Measurements from ENCODE around the gene SYTL2. TPM values are rescaled to one million over a fixed set of nuclear protein-coding genes. Genes with fewer than 3 reads are reported as not detected.
"Not testable (repeated sequence)": the region's sequence is repeated elsewhere in the genome, so short reads cannot be mapped to it uniquely, and the experiment has no call there.

SYTL2 gene
- total RNA-seq, 2 donors from 2014 or later = 28.3 to 55.3 TPM

DNA sequence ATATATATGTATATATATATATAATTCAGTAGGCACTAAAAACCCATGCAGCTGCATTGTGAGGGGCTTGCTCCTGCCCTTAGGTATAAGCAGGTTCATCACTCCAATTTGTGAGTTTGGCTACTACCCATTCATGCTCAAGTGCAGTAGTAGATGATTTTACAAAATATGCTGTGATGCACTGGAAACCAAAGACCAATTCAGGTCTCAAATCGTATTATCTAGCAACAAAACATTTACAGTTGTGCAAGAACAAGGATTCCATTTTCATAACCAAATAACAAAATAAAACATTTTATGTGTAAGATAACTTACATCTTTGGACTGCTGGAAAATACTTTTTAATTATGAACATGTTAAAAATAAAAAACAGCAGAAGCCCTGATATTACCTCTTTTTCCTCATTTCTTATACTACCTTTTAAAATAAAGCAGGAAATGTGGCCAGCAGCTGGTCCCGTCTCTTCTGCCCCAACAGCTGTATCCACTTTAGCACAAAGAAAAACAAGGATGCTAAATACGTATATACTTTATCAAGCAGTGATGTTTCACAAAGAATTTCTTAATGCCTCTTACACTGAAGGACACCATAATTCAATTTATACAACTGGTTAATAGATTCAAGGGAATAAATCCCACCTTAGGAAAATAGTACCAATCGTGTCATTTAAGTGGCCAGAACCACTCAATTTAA, 148.8 kb downstream of the SYTL2 start:
- intact Hi-C loops (cut with DNase I) = no loop called here
- no peak overlapping the region for H3K27ac ChIP-seq
- peaks cover 54% of the 10 kb centered on the region for H3K4me1 ChIP-seq
- H3K4me3 ChIP-seq = peak overlapping the region in 1 of 2 donors; percentile 69
- H3K27me3 ChIP-seq = no peaks in the 10 kb centered on the region
- ATAC-seq = no peak
- no peak for TF ChIP-seq POLR2A (IDR thresholded peaks at IDR 0.05)
- TF ChIP-seq, protein P1, sequence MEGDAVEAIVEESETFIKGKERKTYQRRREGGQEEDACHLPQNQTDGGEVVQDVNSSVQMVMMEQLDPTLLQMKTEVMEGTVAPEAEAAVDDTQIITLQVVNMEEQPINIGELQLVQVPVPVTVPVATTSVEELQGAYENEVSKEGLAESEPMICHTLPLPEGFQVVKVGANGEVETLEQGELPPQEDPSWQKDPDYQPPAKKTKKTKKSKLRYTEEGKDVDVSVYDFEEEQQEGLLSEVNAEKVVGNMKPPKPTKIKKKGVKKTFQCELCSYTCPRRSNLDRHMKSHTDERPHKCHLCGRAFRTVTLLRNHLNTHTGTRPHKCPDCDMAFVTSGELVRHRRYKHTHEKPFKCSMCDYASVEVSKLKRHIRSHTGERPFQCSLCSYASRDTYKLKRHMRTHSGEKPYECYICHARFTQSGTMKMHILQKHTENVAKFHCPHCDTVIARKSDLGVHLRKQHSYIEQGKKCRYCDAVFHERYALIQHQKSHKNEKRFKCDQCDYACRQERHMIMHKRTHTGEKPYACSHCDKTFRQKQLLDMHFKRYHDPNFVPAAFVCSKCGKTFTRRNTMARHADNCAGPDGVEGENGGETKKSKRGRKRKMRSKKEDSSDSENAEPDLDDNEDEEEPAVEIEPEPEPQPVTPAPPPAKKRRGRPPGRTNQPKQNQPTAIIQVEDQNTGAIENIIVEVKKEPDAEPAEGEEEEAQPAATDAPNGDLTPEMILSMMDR (IDR thresholded peaks at IDR 0.05) = no peak
- H3K9me3 ChIP-seq = no peaks in the 10 kb centered on the region
- 2 to 8% methylated on average over 4 of the region's 4 CpGs for WGBS, 2 donors
- H3K36me3 ChIP-seq (replicated peaks in 1 of 2; ENCODE audit: insufficient read depth in 1 of 2, low read depth in 2 of 2) = no peaks in the 10 kb centered on the region
- no peak for DNase-seq

DNA sequence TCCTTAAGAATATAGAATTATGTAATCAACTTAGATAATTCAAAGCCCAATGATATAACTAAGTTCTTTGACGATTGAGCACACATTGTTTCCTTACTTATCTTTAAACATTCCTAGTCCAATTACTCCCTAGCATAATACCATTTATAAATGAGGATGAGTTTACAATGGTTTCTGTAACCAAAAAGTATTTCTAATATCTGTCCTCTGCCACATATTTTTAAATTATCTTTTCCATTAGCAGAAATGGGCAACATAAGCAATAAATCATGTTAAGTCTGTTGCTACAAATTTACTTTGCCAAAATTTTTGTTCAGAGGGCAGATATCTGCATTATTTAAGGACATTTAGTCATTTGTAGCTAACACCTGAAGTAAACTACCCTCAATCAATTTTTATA, 152.8 kb downstream of the SYTL2 start:
- 19 to 29% methylated on average over 1 of the region's 1 CpG for WGBS, 2 donors
- Histone ChIP-seq H3K27me3 (no peaks in the 10 kb centered on the region), H3K4me1 (peaks cover 48% of the 10 kb centered on the region), H3K9me3 (no peaks in the 10 kb centered on the region), H3K36me3 (replicated peaks in 1 of 2; ENCODE audit: insufficient read depth in 1 of 2, low read depth in 2 of 2) (peaks cover 0 to 4% of the 10 kb centered on the region in 2 donors), H3K27ac (no peak overlapping the region), H3K4me3 (no peak overlapping the region)
- DNase-seq (no peak), ATAC-seq (no peak)
- intact Hi-C loops (cut with DNase I) = no loop called here
- TF ChIP-seq, protein P1 (IDR thresholded peaks at IDR 0.05) = no peak
- no peak for TF ChIP-seq POLR2A (IDR thresholded peaks at IDR 0.05)

DNA sequence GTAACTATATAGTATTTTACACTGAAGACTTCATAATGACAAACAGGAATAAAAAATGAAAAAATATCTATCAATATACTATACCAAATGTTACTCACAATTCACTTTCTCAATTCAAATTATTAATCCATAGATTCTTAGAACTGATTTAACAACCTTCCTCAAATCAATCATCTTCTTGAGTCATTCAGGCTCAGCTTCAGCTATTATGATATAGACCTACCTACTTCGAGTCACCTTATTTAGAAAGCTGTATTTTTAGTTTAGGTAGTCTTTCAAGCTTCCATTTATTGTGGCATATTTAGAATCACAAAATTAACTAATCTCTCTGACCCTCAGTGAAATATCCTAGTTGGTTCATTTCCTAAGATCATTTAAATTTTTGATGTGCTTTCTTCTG, 154.2 kb downstream of the SYTL2 start:
- no peak for TF ChIP-seq POLR2A (IDR thresholded peaks at IDR 0.05)
- TF ChIP-seq, protein P1 (IDR thresholded peaks at IDR 0.05) = no peak
- 82 to 89% methylated on average over 1 of the region's 1 CpG for WGBS, 2 donors
- DNase-seq (no peak), ATAC-seq (no peak)
- intact Hi-C loops (cut with DNase I) = no loop called here
- H3K27ac ChIP-seq = no peak overlapping the region
- H3K4me1 ChIP-seq = peaks cover 46% of the 10 kb centered on the region
- no peaks in the 10 kb centered on the region for H3K27me3 ChIP-seq
- H3K36me3 ChIP-seq (replicated peaks in 1 of 2; ENCODE audit: insufficient read depth in 1 of 2, low read depth in 2 of 2) = peaks cover 0 to 4% of the 10 kb centered on the region in 2 donors
- no peak overlapping the region for H3K4me3 ChIP-seq
- no peaks in the 10 kb centered on the region for H3K9me3 ChIP-seq

DNA sequence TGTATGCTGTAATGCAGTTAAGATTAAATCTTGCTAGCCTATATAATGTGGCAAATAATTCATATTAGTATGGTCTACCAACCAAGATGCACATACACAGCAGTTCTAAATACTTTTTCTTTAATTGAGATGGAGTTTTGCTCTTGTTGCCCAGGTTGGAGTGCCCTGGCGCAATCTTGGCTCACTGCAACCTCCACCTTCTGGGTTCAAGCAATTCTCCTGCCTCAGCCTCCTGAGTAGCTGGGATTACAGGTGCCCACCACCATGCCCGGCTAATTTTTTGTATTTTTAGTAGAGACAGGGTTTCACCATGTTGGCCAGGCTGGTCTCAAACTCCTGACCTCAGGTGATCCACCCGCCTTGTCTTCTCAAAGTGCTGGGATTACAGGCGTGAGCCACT, 156.6 kb downstream of the SYTL2 start:
- H3K36me3 ChIP-seq (replicated peaks in 1 of 2; ENCODE audit: insufficient read depth in 1 of 2, low read depth in 2 of 2); intact Hi-C loops (cut with DNase I); H3K27ac ChIP-seq; H3K27me3 ChIP-seq; H3K9me3 ChIP-seq; H3K4me3 ChIP-seq; ATAC-seq; DNase-seq: not testable (repeated sequence)
- 96 to 98% methylated on average over 4 of the region's 4 CpGs for WGBS, 2 donors
- peaks cover 28% of the 10 kb centered on the region for H3K4me1 ChIP-seq

DNA sequence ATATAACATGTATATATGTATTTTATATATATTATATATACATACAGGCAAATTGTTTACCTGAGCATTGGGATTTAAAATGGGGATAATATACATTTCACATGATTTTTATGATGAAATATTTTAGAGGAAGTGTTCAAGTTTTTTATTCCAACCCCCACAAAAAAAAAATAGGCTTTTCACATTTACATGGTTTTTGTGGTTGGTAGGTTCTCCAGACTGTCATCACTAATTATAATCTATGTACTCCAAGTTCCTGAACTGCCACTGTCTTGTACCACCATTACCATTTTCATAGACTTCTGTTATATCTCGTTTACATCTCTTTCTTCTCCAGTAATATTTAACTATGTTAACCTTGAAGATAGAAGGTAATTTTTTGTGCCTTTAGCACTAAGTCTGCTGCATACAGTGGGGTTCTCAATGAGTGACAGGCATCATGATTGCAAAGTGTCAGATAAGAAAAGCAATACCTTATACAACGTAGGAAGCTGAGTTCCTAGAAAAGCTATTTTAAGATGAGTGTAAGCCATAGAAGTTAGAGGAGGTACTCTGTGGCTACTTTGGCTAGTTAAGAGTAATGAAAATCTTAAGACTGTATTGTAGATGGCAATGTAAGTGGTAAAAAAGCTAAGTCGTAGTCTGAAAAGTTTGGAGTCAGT, 158.0 kb downstream of the SYTL2 start:
- Histone ChIP-seq H3K9me3 (no peaks in the 10 kb centered on the region), H3K36me3 (replicated peaks in 1 of 2; ENCODE audit: insufficient read depth in 1 of 2, low read depth in 2 of 2) (peaks cover 0 to 4% of the 10 kb centered on the region in 2 donors), H3K4me1 (peaks cover 27% of the 10 kb centered on the region), H3K4me3 (no peak overlapping the region), H3K27me3 (no peaks in the 10 kb centered on the region), H3K27ac (no peak overlapping the region)
- 27 to 30% methylated on average over 3 of the region's 3 CpGs for WGBS, 2 donors
- no peak for ATAC-seq
- intact Hi-C loops (cut with DNase I) = no loop called here
- DNase-seq = no peak
- TF ChIP-seq, protein P1 (IDR thresholded peaks at IDR 0.05) = no peak
- TF ChIP-seq POLR2A (IDR thresholded peaks at IDR 0.05) = no peak
